Medulla oblongata (tissue), 1 donor: ENCODE results near the gene TAGLN.

Source experiments
- DNase-seq: peaks from one replicate; pipeline ENCODE4 v3.0.0-alpha.2; 2015; ENCODE audit errors: extremely low spot score

The TAGLN gene

GRCh38 chr11:117199053-117199915, at the start of gene TAGLN:
TAGLN (plus strand) TSS chr11:117199370; CDS start chr11:117203014, 3,644 bp downstream.
- DNase-seq = no peak

DNA sequence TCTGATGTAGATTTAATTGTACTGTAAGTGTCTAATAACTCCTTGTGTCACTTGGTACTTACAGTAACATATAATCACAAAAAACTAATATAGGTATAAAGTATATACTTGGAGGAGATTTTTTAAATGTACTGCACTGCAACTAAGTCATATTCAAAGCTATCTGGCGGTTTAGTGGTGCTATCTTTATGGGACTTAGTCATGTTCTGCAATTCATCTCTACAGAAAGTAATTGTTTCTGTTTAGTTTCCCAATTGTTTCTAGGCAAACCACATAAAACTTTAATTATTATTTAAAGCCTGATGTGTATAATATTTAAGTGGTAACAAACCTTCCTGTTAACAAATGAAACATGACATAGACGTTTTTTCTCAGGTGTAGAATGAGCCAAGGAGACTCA, 47.1 kb upstream of the TAGLN start:
- no peak for DNase-seq

DNA sequence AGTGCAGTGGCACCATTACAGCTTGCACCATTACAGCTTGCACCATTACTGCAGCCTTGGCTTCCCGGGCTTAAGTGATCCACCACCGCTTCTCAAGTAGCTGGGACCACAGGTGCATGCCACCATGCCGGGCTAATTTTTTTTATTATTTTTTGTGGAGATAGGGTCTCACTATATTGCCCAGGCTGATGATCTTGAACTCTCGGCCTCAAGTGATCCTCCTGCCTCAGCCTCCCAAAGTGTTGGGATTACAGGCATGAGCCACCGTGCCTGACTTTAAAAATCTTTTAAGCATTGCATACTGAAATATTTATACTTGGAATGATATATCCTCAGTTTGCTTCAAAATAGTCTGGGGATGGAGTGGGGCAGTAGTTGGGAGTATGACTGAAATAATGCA, 44.7 kb upstream of the TAGLN start:
- DNase-seq = no peak

DNA sequence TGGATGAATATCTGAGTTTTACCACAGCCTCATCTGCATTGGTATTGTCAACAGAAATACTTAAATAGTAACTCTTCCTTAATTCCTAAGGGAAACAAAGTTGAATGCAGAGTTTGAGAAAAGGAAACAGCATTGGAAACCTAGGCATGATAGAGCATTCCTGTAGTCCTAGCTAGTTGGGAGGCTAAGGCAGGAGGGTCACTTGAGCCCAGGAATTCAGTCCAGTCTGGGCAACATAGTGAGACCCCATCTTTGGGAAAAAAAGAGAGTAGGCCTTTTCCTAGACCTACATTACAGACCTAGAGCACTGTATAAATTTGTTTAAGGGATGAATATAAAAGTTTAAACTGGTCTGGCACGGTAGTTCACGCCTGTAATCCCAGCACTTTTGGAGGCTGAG, 41.7 kb upstream of the TAGLN start:
- no peak for DNase-seq

DNA sequence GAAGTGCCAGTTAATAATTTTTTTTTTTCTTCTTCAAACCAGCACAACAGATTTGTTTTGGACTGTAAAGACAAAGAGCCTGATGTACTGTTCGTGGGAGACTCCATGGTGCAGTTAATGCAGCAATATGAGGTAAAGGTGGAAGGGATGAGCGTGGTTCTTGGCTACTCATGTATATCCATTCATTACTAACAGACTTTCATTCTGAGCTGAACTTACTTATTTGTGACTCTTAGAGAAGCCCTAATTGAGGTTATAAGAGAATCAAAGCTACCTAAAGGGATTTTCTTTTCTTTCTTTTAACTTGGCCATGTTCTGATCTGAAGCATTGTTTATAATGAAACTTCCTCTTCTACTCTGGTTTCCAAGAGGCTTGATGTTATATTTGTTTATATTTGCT, 39.3 kb upstream of the TAGLN start:
- no peak for DNase-seq

- DNase-seq = no peak
These were observed 38.3 kb upstream of the TAGLN start for GRCh38 chr11:117160826-117161225.

DNA sequence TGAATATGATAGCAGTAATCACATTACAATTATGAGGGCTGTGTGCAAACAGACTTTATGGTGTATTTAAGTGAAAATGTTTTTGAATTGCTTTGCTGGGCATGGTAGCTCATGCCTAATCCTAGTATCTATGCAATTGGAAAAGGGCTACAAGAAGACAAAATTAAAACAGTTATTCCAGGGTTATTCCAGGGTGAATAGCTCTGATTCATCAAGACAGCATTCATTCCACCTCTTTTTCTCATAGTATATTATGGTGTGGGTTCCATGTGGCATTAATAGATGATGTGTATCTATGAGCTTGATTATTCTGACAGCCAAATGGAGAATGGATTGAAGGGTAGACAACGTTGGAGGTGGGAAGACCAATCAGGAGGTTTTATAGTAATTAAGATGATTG, 32.7 kb upstream of the TAGLN start:
- no peak for DNase-seq

GRCh38 chr11:117169736-117170135, 29.4 kb upstream of the TAGLN start:
- no peak for DNase-seq

GRCh38 chr11:117170210-117170609, 29.0 kb upstream of the TAGLN start:
- no peak for DNase-seq

DNA sequence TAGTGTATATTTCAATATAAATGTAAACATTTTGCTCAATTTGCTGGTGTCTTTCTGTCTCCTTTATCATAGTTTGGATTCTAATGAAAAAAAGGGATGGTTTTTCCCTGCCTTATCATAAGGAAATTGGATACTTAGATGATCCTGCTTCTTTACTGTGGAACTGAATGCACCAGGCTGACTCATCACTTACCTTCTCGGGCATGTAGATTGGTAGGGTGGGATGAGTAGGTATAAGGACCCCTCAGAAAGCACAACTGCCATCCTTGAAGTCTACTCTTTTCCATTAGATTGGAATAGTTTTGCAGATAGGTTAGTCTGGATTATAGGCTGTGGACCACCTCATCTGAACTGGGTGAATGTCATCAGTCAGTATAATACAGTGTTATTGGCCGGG, 28.2 kb upstream of the TAGLN start:
- no peak for DNase-seq

- peak; percentile 54 for DNase-seq
These were observed 27.6 kb upstream of the TAGLN start for GRCh38 chr11:117171404-117172061.

DNA sequence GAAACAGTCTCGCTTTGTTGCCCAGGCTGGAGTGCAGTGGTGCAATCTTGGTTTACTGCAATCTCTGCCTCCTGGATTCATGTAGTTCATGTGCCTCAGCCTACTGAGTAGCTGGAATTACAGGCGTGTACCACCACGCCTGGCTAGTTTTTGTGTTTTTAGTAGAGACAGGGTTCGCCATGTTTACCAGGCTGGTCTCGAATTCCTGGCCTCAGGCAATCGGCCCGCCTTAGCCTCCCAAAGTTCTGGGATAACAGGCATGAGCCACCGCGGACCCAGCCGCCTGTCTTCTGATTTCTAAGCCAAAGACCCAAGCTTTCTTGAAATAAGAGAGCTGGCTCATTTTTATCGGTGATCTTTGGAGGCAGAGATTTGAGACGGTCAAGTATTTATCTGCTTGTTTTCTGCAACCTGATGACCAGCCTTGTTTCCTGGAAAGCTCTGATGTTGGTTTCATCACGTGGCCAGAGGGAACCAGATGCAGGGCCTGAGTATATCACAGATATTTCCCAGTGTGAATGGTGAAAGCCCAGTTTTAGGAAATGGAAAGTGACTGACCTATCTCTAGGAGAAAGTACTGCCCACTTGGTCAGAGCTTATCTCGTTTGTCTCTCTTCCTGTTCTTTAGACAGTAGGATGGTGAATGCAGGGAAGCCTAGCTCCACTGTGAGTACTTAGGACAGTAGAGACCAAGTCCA, 26.3 kb upstream of the TAGLN start:
- no peak for DNase-seq

GRCh38 chr11:117175104-117175503, 24.1 kb upstream of the TAGLN start:
- peak; percentile 88 for DNase-seq

GRCh38 chr11:117175781-117176180, 23.4 kb upstream of the TAGLN start:
- DNase-seq = no peak

DNA sequence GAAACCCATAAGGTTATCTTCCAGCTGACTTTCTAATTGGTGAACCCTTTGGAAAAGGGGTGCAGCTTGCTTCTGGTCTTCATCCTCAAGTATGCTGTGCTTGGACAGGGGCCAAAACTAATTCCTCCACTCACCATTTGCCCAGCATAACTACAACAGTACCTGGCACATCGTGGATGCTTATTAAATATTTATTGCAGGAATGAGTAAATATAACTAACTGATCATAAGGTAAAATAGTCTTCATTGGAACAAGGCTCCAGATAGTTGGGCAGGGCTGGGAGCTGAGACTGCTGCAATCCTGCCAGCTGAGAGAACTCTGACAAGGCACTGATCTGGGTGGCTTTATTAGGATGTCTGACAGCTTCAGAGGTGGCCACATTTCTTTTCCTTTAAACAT, 23.0 kb upstream of the TAGLN start:
- DNase-seq = no peak

DNA sequence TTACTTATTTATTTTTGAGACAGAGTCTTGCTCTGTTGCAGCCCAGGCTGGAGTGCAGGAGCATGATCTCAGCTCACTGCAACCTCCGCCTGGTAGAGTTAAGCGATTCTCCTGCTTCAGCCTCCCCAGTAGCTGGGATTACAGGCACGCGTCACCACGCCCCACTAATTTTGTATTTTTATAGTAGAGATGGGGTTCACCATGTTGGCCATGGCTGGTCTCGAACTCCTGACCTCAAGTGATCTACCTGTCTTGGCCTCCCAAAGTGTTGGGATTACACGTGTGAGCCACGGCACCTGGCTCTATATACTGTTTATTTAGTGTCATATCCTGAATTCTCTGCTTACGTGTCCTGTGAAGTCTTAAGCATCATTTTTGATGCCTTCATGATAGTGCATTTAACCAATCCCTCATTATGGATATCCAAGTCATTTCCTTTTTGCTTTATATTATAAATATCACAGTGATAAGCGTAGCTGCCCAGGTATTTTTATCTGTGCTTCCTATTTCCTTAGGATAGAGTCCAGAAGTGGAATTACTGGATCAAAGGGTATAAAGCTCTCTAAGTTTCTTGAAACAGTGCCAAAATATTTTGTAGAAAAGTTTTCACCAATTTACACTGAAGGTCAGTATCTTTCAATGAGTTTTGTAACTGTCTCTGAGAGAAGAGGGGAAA, 21.5 kb upstream of the TAGLN start:
- no peak for DNase-seq

DNA sequence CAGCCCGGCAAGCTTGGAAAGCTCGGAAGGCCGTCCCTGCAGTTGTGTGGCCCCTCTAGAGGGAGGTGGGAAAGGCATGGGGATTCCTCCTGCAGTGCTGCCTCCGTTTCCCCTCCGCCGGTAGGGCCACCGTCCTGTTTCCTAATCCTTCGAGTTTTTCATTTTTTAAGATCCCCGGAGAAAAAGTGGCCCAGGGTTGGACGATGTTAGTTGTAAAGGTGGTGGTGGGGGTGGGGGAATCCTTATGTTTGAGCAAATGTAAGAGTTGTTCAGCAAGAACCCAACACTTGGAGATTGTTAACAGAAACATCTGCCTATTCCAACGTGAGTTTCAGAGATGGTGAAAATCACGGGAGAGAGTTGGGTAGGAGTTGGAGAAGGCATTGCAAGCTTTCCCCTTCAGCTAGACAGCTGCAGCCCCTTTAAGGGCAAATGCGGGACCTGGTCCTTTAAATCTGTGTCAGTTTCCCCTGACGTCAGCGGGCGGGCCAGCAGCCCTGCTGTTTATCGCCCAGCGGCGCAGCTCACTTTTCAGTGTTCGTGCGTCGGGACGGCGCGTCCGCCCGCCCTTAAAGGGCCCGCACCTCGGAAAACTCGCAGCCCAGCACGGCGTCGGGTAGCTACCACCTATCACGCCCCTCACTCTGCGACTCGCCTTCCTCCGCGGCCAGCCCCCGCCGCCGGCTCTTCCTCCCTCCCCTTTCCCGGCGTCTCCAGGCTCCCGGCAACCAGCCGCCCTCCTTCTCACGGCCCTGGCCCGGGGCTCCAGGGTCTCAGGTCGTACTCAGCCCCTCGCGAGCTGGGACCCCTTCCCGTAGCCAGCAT, 20.7 kb upstream of the TAGLN start, which contains the start of gene SIDT2:
Gene SIDT2 (plus strand): TSS at position 534 of the 825 bp plus-strand sequence. CDS start 521 bp downstream, outside the sequence.
- peak; percentile 96 for DNase-seq

GRCh38 chr11:117179048-117179999, 19.8 kb upstream of the TAGLN start:
- peak; percentile 29 for DNase-seq

DNA sequence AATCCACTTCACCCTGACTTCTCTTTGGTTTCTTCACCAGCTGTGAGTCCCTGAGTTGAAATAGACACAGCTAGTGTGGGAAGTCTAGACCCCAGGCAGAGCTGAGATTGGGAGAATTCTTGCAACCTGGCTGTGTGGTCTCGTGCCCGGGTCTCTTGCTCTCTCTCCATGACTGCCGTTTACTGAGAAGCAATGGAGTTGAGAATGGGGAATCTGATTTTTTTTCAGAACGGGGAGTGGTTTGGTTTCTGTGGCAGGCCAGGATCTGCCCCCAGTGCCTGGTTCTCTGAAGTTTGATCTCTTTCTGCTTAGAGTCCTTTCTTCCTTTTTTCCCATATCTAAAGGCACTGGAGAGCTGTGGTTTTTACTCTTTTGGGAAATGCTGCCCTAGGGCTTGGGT, 19.1 kb upstream of the TAGLN start:
- peak; percentile 47 for DNase-seq
